SK-N-MC (cell line): Measurements from ENCODE around the gene SART3.
"Not testable (repeated sequence)": the region's sequence is repeated elsewhere in the genome, so short reads cannot be mapped to it uniquely, and the experiment has no call there.

Experiments used
- DNase-seq: peaks from one replicate; pipeline ENCODE4 v3.0.0-alpha.2; 2011; ENCODE audit warnings: low read depth, low spot score
- H3K27ac ChIP-seq: fragments of 200-600 bp; sonication (generic); 2 replicates; pipeline ENCODE4 v1.5.1; 2016; ENCODE audit warnings: mixed run types
- H3K36me3 ChIP-seq: fragments of 200-600 bp; sonication (generic); 2 replicates; pipeline ENCODE4 v1.6.1; 2017; ENCODE audit warnings: antibody characterized with exemption, low read length, mixed read lengths; ENCODE audit not compliant: insufficient read depth
- H3K4me3 ChIP-seq: fragments of 200-600 bp; sonication (generic); 2 replicates; pipeline ENCODE4 v1.5.1; 2016
- H3K9ac ChIP-seq: fragments of 200-600 bp; sonication (generic); 2 replicates; pipeline ENCODE4 v1.8.0; 2017; ENCODE audit warnings: mixed run types, mixed read lengths; ENCODE audit not compliant: insufficient read length
- H3K9me3 ChIP-seq: fragments of 200-600 bp; sonication (generic); 2 replicates; pipeline ENCODE4 v1.6.1; 2017; ENCODE audit warnings: low read depth, mild to moderate bottlenecking, antibody characterized with exemption, low read length, moderate library complexity, mixed read lengths
- EZH2 ChIP-seq: fragments of 200-600 bp; sonication (generic); IDR thresholded peaks from one replicate; pipeline ENCODE4 v1.6.1; 2017; ENCODE audit warnings: antibody characterized with exemption
- FOXP2 ChIP-seq: optimal IDR thresholded peaks from 2 replicates; pipeline ENCODE3; 2011; ENCODE audit warnings: mild to moderate bottlenecking, moderate library complexity; ENCODE audit not compliant: insufficient read depth; ENCODE audit errors: extremely low read length, control extremely low read depth
- POLR2AphosphoS5 ChIP-seq: IDR thresholded peaks from 2 replicates; pipeline ENCODE4 v1.6.1; 2012; ENCODE audit warnings: mild to moderate bottlenecking, low read depth, low read length, borderline replicate concordance

SART3 gene

GRCh38 chr12:108592033-108592909 is 31.3 kb upstream of the SART3 start:
- Histone ChIP-seq H3K9me3 (no peaks in the 10 kb centered on the region), H3K36me3 (no peaks in the 10 kb centered on the region), H3K27ac (0 out of 2 replicates have a peak overlapping the region, but pooled peaks have one; percentile 25), H3K4me3 (no peak overlapping the region), H3K9ac (no peak overlapping the region)
- no peak for DNase-seq
- TF ChIP-seq POLR2AphosphoS5 = no peak
- no peak for TF ChIP-seq EZH2
- TF ChIP-seq FOXP2 = no peak

GRCh38 chr12:108591267-108591980 is 30.5 kb upstream of the SART3 start:
- Histone ChIP-seq H3K27ac (peak overlapping the region; percentile 83; the same call in 1 of the 2 replicates), H3K4me3 (no peak overlapping the region), H3K9ac (no peak overlapping the region), H3K36me3 (no peaks in the 10 kb centered on the region), H3K9me3 (no peaks in the 10 kb centered on the region)
- no peak for DNase-seq
- TF ChIP-seq FOXP2 = no peak
- TF ChIP-seq POLR2AphosphoS5 = no peak
- no peak for TF ChIP-seq EZH2

- not testable (repeated sequence) for H3K9me3 ChIP-seq, H3K4me3 ChIP-seq, H3K9ac ChIP-seq, DNase-seq, H3K36me3 ChIP-seq
- peak overlapping the region; percentile 87 for H3K27ac ChIP-seq
Measured at GRCh38 chr12:108590463-108590862, 29.5 kb upstream of the SART3 start.

GRCh38 chr12:108589840-108590229 is 28.9 kb upstream of the SART3 start:
- DNase-seq = no peak
- peak overlapping the region; percentile 87; the same call in 1 of the 2 replicates for H3K27ac ChIP-seq
- no peaks in the 10 kb centered on the region for H3K36me3 ChIP-seq
- peak overlapping the region; percentile 32 for H3K9ac ChIP-seq
- no peaks in the 10 kb centered on the region for H3K9me3 ChIP-seq
- TF ChIP-seq POLR2AphosphoS5 = no peak
- no peak for TF ChIP-seq FOXP2
- no peak for TF ChIP-seq EZH2
- H3K4me3 ChIP-seq = peak overlapping the region; percentile 65

GRCh38 chr12:108589028-108589839 is 28.3 kb upstream of the SART3 start:
- H3K36me3 ChIP-seq = no peaks in the 10 kb centered on the region

GRCh38 chr12:108587826-108588225 is 26.9 kb upstream of the SART3 start:
- 0 out of 2 replicates have a peak overlapping the region, but pooled peaks have one; percentile 16 for H3K27ac ChIP-seq
- TF ChIP-seq POLR2AphosphoS5 = no peak
- TF ChIP-seq FOXP2 = no peak
- TF ChIP-seq EZH2 = no peak

More at GRCh38 chr12:108589028-108589839, 28.3 kb upstream of the SART3 start:
- no peak for DNase-seq
- H3K9ac ChIP-seq = peak overlapping the region; percentile 32
- TF ChIP-seq POLR2AphosphoS5 = 0 out of 2 replicates have a peak, but pooled peaks have one; percentile 13
- TF ChIP-seq FOXP2 = no peak
- TF ChIP-seq EZH2 = no peak
- H3K4me3 ChIP-seq = peak overlapping the region; percentile 65
- H3K27ac ChIP-seq = peak overlapping the region; percentile 87
- H3K9me3 ChIP-seq = no peaks in the 10 kb centered on the region

GRCh38 chr12:108586306-108586705 is 25.3 kb upstream of the SART3 start:
- TF ChIP-seq POLR2AphosphoS5 (no peak), EZH2 (no peak), FOXP2 (no peak)
- Histone ChIP-seq H3K9me3 (no peaks in the 10 kb centered on the region), H3K27ac (no peak overlapping the region), H3K4me3 (no peak overlapping the region), H3K36me3 (no peaks in the 10 kb centered on the region), H3K9ac (no peak overlapping the region)
- no peak for DNase-seq

More at GRCh38 chr12:108587826-108588225, 26.9 kb upstream of the SART3 start:
- no peaks in the 10 kb centered on the region for H3K9me3 ChIP-seq
- no peak for DNase-seq
- no peaks in the 10 kb centered on the region for H3K36me3 ChIP-seq
- no peak overlapping the region for H3K9ac ChIP-seq
- no peak overlapping the region for H3K4me3 ChIP-seq

GRCh38 chr12:108585864-108586263 is 24.9 kb upstream of the SART3 start:
- H3K9ac ChIP-seq = no peak overlapping the region
- H3K27ac ChIP-seq = no peak overlapping the region
- DNase-seq = no peak
- H3K9me3 ChIP-seq = no peaks in the 10 kb centered on the region
- no peaks in the 10 kb centered on the region for H3K36me3 ChIP-seq
- no peak for TF ChIP-seq EZH2
- no peak for TF ChIP-seq FOXP2
- TF ChIP-seq POLR2AphosphoS5 = no peak
- H3K4me3 ChIP-seq = no peak overlapping the region
